H9 (cell line): ENCODE results near the gene MTMR4. TPM values are rescaled to one million over a fixed set of nuclear protein-coding genes. Genes with fewer than 3 reads are reported as not detected.

ENCODE experiments used
- DNase-seq: peaks from one replicate; pipeline ENCODE4 v3.0.0-alpha.2; 2017
- H2AFZ ChIP-seq: one replicate; pipeline ENCODE4 v1.6.1; 2013; ENCODE audit warnings: mild to moderate bottlenecking, low read length, control low read depth, moderate library complexity
- H2AK5ac ChIP-seq: 2 replicates; pipeline ENCODE4 v1.6.1; 2013; ENCODE audit warnings: low read length, control low read depth, mixed read lengths; ENCODE audit not compliant: insufficient read length
- H2BK120ac ChIP-seq: one replicate; pipeline ENCODE4 v1.6.1; 2013; ENCODE audit warnings: low read depth, mild to moderate bottlenecking, low read length, control low read depth, inconsistent platforms; ENCODE audit not compliant: poor library complexity, severe bottlenecking
- H2BK12ac ChIP-seq: 2 replicates; pipeline ENCODE4 v1.6.1; 2013; ENCODE audit warnings: low read length, control low read depth, mixed read lengths, low read depth; ENCODE audit not compliant: insufficient read length
- H2BK15ac ChIP-seq: 2 replicates; pipeline ENCODE4 v1.6.1; 2013; ENCODE audit warnings: low read depth, low read length, control low read depth
- H2BK20ac ChIP-seq: one replicate; pipeline ENCODE4 v1.6.1; 2013; ENCODE audit warnings: low read depth, mild to moderate bottlenecking, low read length, control low read depth, inconsistent platforms; ENCODE audit not compliant: poor library complexity, severe bottlenecking
- H2BK5ac ChIP-seq: 2 replicates; pipeline ENCODE4 v1.6.1; 2013; ENCODE audit warnings: low read length, control low read depth, mixed read lengths; ENCODE audit not compliant: insufficient read length
- H3K14ac ChIP-seq: 2 replicates; pipeline ENCODE4 v1.6.1; 2013; ENCODE audit warnings: low read length, control low read depth; ENCODE audit not compliant: insufficient read depth
- H3K18ac ChIP-seq: 2 replicates; pipeline ENCODE4 v1.6.1; 2013; ENCODE audit warnings: low read depth, mild to moderate bottlenecking, mixed read lengths, low read length, control low read depth; ENCODE audit not compliant: insufficient read length
- H3K23ac ChIP-seq: 2 replicates; pipeline ENCODE4 v1.6.1; 2013; ENCODE audit warnings: low read length, control low read depth, mixed read lengths, low read depth; ENCODE audit not compliant: insufficient read length
- H3K23me2 ChIP-seq: 2 replicates; pipeline ENCODE4 v1.6.1; 2013; ENCODE audit warnings: low read depth, mild to moderate bottlenecking, mixed read lengths, low read length, control low read depth; ENCODE audit not compliant: insufficient read length, poor library complexity, severe bottlenecking
- H3K27ac ChIP-seq: 2 replicates; pipeline ENCODE4 v1.5.1; 2013; ENCODE audit warnings: low read length, control low read depth, mixed read lengths, low read depth; ENCODE audit not compliant: insufficient read length
- H3K27me3 ChIP-seq: 2 replicates; pipeline ENCODE4 v1.6.1; 2013; ENCODE audit warnings: low read length, control low read depth, inconsistent platforms; ENCODE audit not compliant: insufficient read depth
- H3K4ac ChIP-seq: 2 replicates; pipeline ENCODE4 v1.6.1; 2013; ENCODE audit warnings: low read depth, mild to moderate bottlenecking, control low read depth, inconsistent platforms, low read length, moderate library complexity
- H3K4me1 ChIP-seq: 2 replicates; pipeline ENCODE4 v1.6.1; 2013; ENCODE audit warnings: low read length, control low read depth, inconsistent platforms; ENCODE audit not compliant: insufficient read depth
- H3K4me2 ChIP-seq: 2 replicates; pipeline ENCODE4 v1.6.1; 2013; ENCODE audit warnings: low read length, control low read depth, mixed read lengths; ENCODE audit not compliant: insufficient read length, insufficient read depth
- H3K56ac ChIP-seq: 2 replicates; pipeline ENCODE4 v1.6.1; 2013; ENCODE audit warnings: low read depth, mild to moderate bottlenecking, mixed read lengths, low read length, control low read depth; ENCODE audit not compliant: insufficient read length
- H3K79me1 ChIP-seq: 2 replicates; pipeline ENCODE4 v1.6.1; 2013; ENCODE audit warnings: low read depth, mild to moderate bottlenecking, moderate library complexity, low read length, control low read depth, inconsistent platforms; ENCODE audit not compliant: insufficient read depth, poor library complexity, severe bottlenecking
- H3K79me2 ChIP-seq: 2 replicates; pipeline ENCODE4 v1.6.1; 2013; ENCODE audit warnings: low read length, control low read depth, inconsistent platforms; ENCODE audit not compliant: insufficient read depth
- H3K9ac ChIP-seq: 2 replicates; pipeline ENCODE4 v1.6.1; 2013; ENCODE audit warnings: low read length, control low read depth, mixed read lengths; ENCODE audit not compliant: insufficient read length; ENCODE audit errors: extremely low read depth
- H3K9me3 ChIP-seq: one replicate; pipeline ENCODE4 v1.6.1; 2013; ENCODE audit warnings: low read depth, low read length, inconsistent platforms; ENCODE audit not compliant: control insufficient read depth
- H3T11ph ChIP-seq: one replicate; pipeline ENCODE4 v1.6.1; 2013; ENCODE audit warnings: mild to moderate bottlenecking, low read length, control low read depth, inconsistent platforms
- H4K20me1 ChIP-seq: one replicate; pipeline ENCODE4 v1.6.1; 2013; ENCODE audit not compliant: control insufficient read depth, insufficient read length, insufficient read depth
- H4K5ac ChIP-seq: 2 replicates; pipeline ENCODE4 v1.6.1; 2013; ENCODE audit warnings: low read depth, mild to moderate bottlenecking, mixed read lengths, low read length, control low read depth; ENCODE audit not compliant: insufficient read length
- H4K8ac ChIP-seq: replicated peaks from 2 replicates; pipeline ENCODE4 v1.6.1; 2013; ENCODE audit warnings: low read length, control low read depth, mixed read lengths, low read depth; ENCODE audit not compliant: insufficient read length
- H4K91ac ChIP-seq: 2 replicates; pipeline ENCODE4 v1.6.1; 2013; ENCODE audit warnings: low read depth, mild to moderate bottlenecking, moderate library complexity, mixed read lengths, low read length, control low read depth; ENCODE audit not compliant: insufficient read length
- H3K27ac Mint-ChIP-seq, 3 experiments: 2 replicates in 2 of 3; 3 replicates in 1 of 3; pipeline ENCODE4 v1.8.0; 2020 to 2021; ENCODE audit warnings: mixed read lengths in 3 of 3, mild to moderate bottlenecking in 1 of 3, moderate library complexity in 1 of 3
- H3K27me3 Mint-ChIP-seq: 2 replicates; pipeline ENCODE4 v1.8.0; 2021; ENCODE audit warnings: low read depth, mild to moderate bottlenecking, moderate library complexity, mixed read lengths
- H3K36me3 Mint-ChIP-seq, 3 experiments: 2 replicates in 2 of 3; 3 replicates in 1 of 3; pipeline ENCODE4 v1.8.0; 2020 to 2021; ENCODE audit warnings: low read depth in 3 of 3, mixed read lengths in 3 of 3; ENCODE audit not compliant: insufficient read depth in 1 of 3
- H3K4me1 Mint-ChIP-seq, 2 experiments: 2 replicates each; pipeline ENCODE4 v1.8.0; 2020; ENCODE audit warnings: mixed read lengths in 2 of 2
- H3K4me3 Mint-ChIP-seq, 2 experiments: 2 replicates in 1 of 2; 3 replicates in 1 of 2; pipeline ENCODE4 v1.8.0; 2020 to 2021; ENCODE audit warnings: mild to moderate bottlenecking in 2 of 2, mixed read lengths in 2 of 2, moderate library complexity in 1 of 2
- H3K9me3 Mint-ChIP-seq, 2 experiments: 2 replicates in 1 of 2; 3 replicates in 1 of 2; pipeline ENCODE4 v1.8.0; 2020; ENCODE audit warnings: mild to moderate bottlenecking in 2 of 2, mixed read lengths in 2 of 2, moderate library complexity in 1 of 2
- CTCF ChIP-seq: fragments of 200-600 bp; sonication (generic); conservative IDR thresholded peaks from 3 replicates; pipeline ENCODE4 v1.8.0; 2021; ENCODE audit warnings: antibody characterized with exemption, mild to moderate bottlenecking
- WGBS: extraction: QIAGEN DNeasy Blood & Tissue Kit; methylation state at CpG from one replicate; pipeline ENCODE4 v1.1.7; 2013; ENCODE audit warnings: missing lambda C conversion rate, low lambda C conversion rate, mixed read lengths; ENCODE audit not compliant: insufficient read length; ENCODE audit errors: extremely low coverage; 5-methylcytosine and 5-hydroxymethylcytosine counted together
- total RNA-seq: library from RNA; stranded (reverse); gene quantifications from 2 replicates; pipeline ENCODE4 v1.2.1, GENCODE V29; 2021

Gene MTMR4
- total RNA-seq, 1 experiment from 2014 or later = 31.2 TPM

DNA sequence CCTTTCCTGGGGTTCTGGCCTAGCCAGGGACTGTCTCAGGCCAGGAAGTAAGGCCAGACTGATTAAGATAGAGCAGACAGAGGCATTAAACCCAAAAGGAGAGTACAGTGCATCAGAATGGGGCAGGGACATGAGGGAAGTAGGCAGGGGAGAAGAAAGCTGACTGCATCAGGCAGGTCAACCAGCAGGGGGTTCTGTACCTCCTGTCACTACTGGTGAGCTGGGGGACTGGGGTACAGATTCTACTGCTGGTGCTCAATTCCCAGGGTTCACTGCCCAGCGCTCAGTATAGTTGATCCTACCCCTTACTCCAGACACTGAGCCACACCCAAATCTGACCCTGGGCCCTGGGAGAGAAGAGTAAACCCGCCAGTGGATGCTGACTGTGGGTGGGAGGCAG lies 12.9 kb upstream of the MTMR4 start:
- Histone ChIP-seq H3K27me3 (no peaks in the 10 kb centered on the region), H3K9me3 (no peaks in the 10 kb centered on the region), H3K18ac (no peak overlapping the region), H3K4me2 (no peak overlapping the region), H3K9ac (no peak overlapping the region), H4K91ac (no peak overlapping the region), H3K4me1 (no peaks in the 10 kb centered on the region; the same call in 1 of the 2 replicates), H3K56ac (no peak overlapping the region), H3K23ac (no peak overlapping the region), H2AFZ (no peak overlapping the region), H3K79me1 (no peaks in the 10 kb centered on the region), H2BK20ac (no peak overlapping the region), H4K20me1 (no peaks in the 10 kb centered on the region), H3K79me2 (no peaks in the 10 kb centered on the region), H2BK15ac (no peak overlapping the region), H2BK12ac (no peak overlapping the region), H2BK120ac (no peak overlapping the region), H3K14ac (no peak overlapping the region), H4K5ac (no peak overlapping the region), H3T11ph (no peak overlapping the region), H3K23me2 (peaks cover 5% of the 10 kb centered on the region), H3K4ac (no peak overlapping the region), H4K8ac (no peak overlapping the region), H3K27ac (no peak overlapping the region), H2BK5ac (no peak overlapping the region), H2AK5ac (no peak overlapping the region)
- Mint-ChIP-seq H3K4me3 (no peak overlapping the region), H3K27me3 (peaks cover 27% of the 10 kb centered on the region), H3K36me3 (no peaks in the 10 kb centered on the region), H3K4me1 (peaks cover 22 to 45% of the 10 kb centered on the region in 2 experiments), H3K27ac (no peak overlapping the region), H3K9me3 (no peaks in the 10 kb centered on the region)
- DNase-seq = no peak
- TF ChIP-seq CTCF = no peak; the same call in 2 of the 3 replicates
- no CpG with 5 or more reads among the region's 2 CpGs for WGBS
